ENCODE data around the gene MMP2.

GRCh38 chr16:55506708-55507107, 27.7 kb downstream of the MMP2 start:
- TF ChIP-seq, protein P1, sequence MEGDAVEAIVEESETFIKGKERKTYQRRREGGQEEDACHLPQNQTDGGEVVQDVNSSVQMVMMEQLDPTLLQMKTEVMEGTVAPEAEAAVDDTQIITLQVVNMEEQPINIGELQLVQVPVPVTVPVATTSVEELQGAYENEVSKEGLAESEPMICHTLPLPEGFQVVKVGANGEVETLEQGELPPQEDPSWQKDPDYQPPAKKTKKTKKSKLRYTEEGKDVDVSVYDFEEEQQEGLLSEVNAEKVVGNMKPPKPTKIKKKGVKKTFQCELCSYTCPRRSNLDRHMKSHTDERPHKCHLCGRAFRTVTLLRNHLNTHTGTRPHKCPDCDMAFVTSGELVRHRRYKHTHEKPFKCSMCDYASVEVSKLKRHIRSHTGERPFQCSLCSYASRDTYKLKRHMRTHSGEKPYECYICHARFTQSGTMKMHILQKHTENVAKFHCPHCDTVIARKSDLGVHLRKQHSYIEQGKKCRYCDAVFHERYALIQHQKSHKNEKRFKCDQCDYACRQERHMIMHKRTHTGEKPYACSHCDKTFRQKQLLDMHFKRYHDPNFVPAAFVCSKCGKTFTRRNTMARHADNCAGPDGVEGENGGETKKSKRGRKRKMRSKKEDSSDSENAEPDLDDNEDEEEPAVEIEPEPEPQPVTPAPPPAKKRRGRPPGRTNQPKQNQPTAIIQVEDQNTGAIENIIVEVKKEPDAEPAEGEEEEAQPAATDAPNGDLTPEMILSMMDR (IDR thresholded peaks at IDR 0.05): no peak
- no peak for TF ChIP-seq POLR2A (IDR thresholded peaks at IDR 0.05)
